ENCODE measurements around the gene HNRNPUL1. TPM values are rescaled to one million over a fixed set of nuclear protein-coding genes. Genes with fewer than 3 reads are reported as not detected.
A peak's percentile ranks its signal among the peaks of the same experiment; 100 is the strongest.

HNRNPUL1 gene
- total and polyA plus RNA-seq, 9 of the 15 experiments (the other 6 are each of a cell fraction or from before 2014, with no cell fraction given), result 7.3 to 211 (median 85.0) TPM

GRCh38 chr19:41323430-41324125 lies 59.4 kb downstream of the HNRNPUL1 start (continued):
- TF ChIP-seq ARID4B (CRISPR knock-in tag; IDR thresholded peaks at IDR 0.05) (no peak; the same call in none of the 2 replicates), GTF2E2 (tag; IDR thresholded peaks at IDR 0.05) (0 out of 2 replicates have a peak, but pooled peaks have one; percentile 35)

- in situ Hi-C loops (cut with MboI) (loop anchor here (25.0 kb wide), 1 partner anchor 238 kb away; no protein-coding TSS in a partner anchor), intact Hi-C loops (cut with micrococcal nuclease) (loop anchor here (5.0 to 10.0 kb wide), 2 partner anchors 113 to 241 kb away; partner anchors contain the start of gene DMAC2)
- ChIA-PET POLR2A (interaction anchor here (0.6 to 1.3 kb wide), 5 partner anchors 14 to 429 kb away, joined by 3 to 6 read pairs (median 4); partner anchors contain the start of gene CCDC97), CTCF (ENCODE audit: low intra/inter-chr PET ratio) (no interaction called here)
- H3K27me3 ChIP-seq (ENCODE audit: control insufficient read depth in 2 of 2, insufficient read depth in 2 of 2, low read length in 2 of 2), result no peaks in the 10 kb centered on the region
- peaks cover 65 to 75% of the 10 kb centered on the region in 2 experiments for H3K4me1 ChIP-seq (replicated peaks in 1 of 2; ENCODE audit: control insufficient read depth in 2 of 2, insufficient read depth in 2 of 2, low read length in 2 of 2)
- peak overlapping the region; percentile 95 for H3K27ac ChIP-seq (ENCODE audit: extremely low read depth, low read depth, low read length)
- peaks cover 7% of the 10 kb centered on the region; the same call in 1 of the 2 replicates for H4K20me1 ChIP-seq (replicated peaks; ENCODE audit: control insufficient read depth, insufficient read depth, low read length)
- no peaks in the 10 kb centered on the region for H3K9me3 ChIP-seq (replicated peaks; ENCODE audit: control insufficient read depth, insufficient read depth, low read depth, low read length)
- FAIRE-seq (peak; percentile 91), DNase-seq (ENCODE audit: extremely low read depth in 1 of 4, low spot score in 3 of 4) (peak in 1 of 4 experiments; percentile 59), ATAC-seq (peak; percentile 10)
- BruUV-seq (replicated peaks), result TSS peak; percentile 43
- H3K9ac ChIP-seq (ENCODE audit: insufficient read depth in 1 of 2, low read depth in 2 of 2, low read length in 2 of 2), result peak overlapping the region; percentile 73 to 92
- H2AFZ ChIP-seq (ENCODE audit: low read depth, low read length), result no peak overlapping the region
- no peak overlapping the region for H3K4me3 ChIP-seq
- H3K9me1 ChIP-seq (ENCODE audit: control insufficient read depth, insufficient read depth, low read length), result peaks cover 9% of the 10 kb centered on the region
- H3K36me3 ChIP-seq (ENCODE audit: control insufficient read depth, insufficient read depth, low read length), result peaks cover 80% of the 10 kb centered on the region
- peaks cover 50% of the 10 kb centered on the region for H3K79me2 ChIP-seq (ENCODE audit: control insufficient read depth, insufficient read depth, low read length)
- H3K4me2 ChIP-seq (ENCODE audit: insufficient read depth, low read length), result peak overlapping the region; percentile 74
- WGBS (ENCODE audit: insufficient coverage, low coverage, missing lambda C conversion rate), result 32% methylated on average over 7 of the region's 7 CpGs
- TF ChIP-seq RCOR1 (IDR thresholded peaks at IDR 0.05; ENCODE audit: borderline replicate concordance in 1 of 2, low read depth in 2 of 2, low read length in 2 of 2), result peak in 1 of 2 experiments; percentile 40; a peak in 1 of 4 replicates
- no peak for TF ChIP-seq CTCFL (IDR thresholded peaks at IDR 0.05; ENCODE audit: borderline replicate concordance, insufficient read depth, low read depth, low read length, poor library complexity, severe bottlenecking)
- no peak for TF ChIP-seq CCNT2 (IDR thresholded peaks at IDR 0.05; ENCODE audit: borderline replicate concordance, extremely low read depth, insufficient read length, low read depth, low read length)
- no peak for TF ChIP-seq IFI16 (CRISPR knock-in tag; IDR thresholded peaks at IDR 0.05)
Measured at GRCh38 chr19:41324231-41324702, 60.1 kb downstream of the HNRNPUL1 start.

Measured in K562 (cell line).